HUES64 (cell line): ENCODE measurements around the gene PKP2.

Experiments used
- H3K27ac ChIP-seq: 2 replicates; pipeline ENCODE4 v1.7.0; 2013; ENCODE audit warnings: low read depth, low read length, inconsistent platforms
- H3K27me3 ChIP-seq: 2 replicates; pipeline ENCODE4 v1.6.1; 2013; ENCODE audit warnings: mild to moderate bottlenecking, low read length; ENCODE audit not compliant: insufficient read depth
- H3K36me3 ChIP-seq: 2 replicates; pipeline ENCODE4 v1.6.1; 2013; ENCODE audit warnings: mild to moderate bottlenecking, low read length; ENCODE audit not compliant: insufficient read depth
- H3K4me1 ChIP-seq: 2 replicates; pipeline ENCODE4 v1.6.1; 2013; ENCODE audit warnings: mild to moderate bottlenecking, low read length, moderate library complexity; ENCODE audit not compliant: insufficient read depth
- H3K4me3 ChIP-seq: 2 replicates; pipeline ENCODE4 v1.5.1; 2013; ENCODE audit warnings: mild to moderate bottlenecking, low read length, moderate library complexity
- H3K9ac ChIP-seq: 2 replicates; pipeline ENCODE4 v1.6.1; 2013; ENCODE audit warnings: mild to moderate bottlenecking, low read depth, low read length
- H3K9me3 ChIP-seq: 2 replicates; pipeline ENCODE4 v1.6.1; 2013; ENCODE audit warnings: low read depth, low read length; ENCODE audit not compliant: insufficient read depth
- WGBS: fragments of 150-250, 120-280 bp; methylation state at CpG from one replicate; pipeline ENCODE4 v1.1.7; 2013; ENCODE audit warnings: missing lambda C conversion rate; 5-methylcytosine and 5-hydroxymethylcytosine counted together

Gene PKP2

GRCh38 chr12:32809846-32810245 lies 86.7 kb downstream of the PKP2 start:
- Histone ChIP-seq H3K9me3 (peaks cover 3% of the 10 kb centered on the region; the same call in 1 of the 2 replicates), H3K36me3 (peaks cover 22% of the 10 kb centered on the region), H3K4me3 (no peak overlapping the region), H3K27me3 (no peaks in the 10 kb centered on the region), H3K4me1 (no peaks in the 10 kb centered on the region), H3K9ac (no peak overlapping the region), H3K27ac (no peak overlapping the region)
- WGBS, result 100% methylated on average over 1 of the region's 1 CpG

DNA sequence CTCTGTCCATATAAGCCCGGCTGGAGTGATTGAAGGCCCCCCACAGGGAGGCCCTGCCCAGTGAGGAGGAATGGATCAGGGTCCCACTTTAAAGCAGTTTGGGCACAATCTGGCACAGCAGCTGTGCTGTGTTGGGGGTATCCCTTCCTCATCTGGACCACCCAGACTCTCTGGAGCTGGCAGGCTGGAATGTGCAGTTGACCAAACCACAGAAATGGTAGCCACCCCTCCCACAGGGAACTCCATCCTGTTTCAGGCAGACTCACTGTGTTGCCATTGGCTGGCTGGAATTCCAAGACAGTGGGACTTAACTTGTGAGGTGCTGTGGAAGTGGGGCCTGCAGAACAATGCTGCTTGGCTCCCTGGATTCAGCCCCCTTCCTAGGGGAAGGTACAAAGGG lies 87.4 kb downstream of the PKP2 start:
- Histone ChIP-seq H3K4me3 (no peak overlapping the region), H3K9me3 (peaks cover 3% of the 10 kb centered on the region; the same call in 1 of the 2 replicates), H3K27me3 (no peaks in the 10 kb centered on the region), H3K27ac (no peak overlapping the region), H3K9ac (no peak overlapping the region), H3K4me1 (no peaks in the 10 kb centered on the region), H3K36me3 (peaks cover 22% of the 10 kb centered on the region)
- WGBS, result 16% methylated on average over 1 of the region's 1 CpG

DNA sequence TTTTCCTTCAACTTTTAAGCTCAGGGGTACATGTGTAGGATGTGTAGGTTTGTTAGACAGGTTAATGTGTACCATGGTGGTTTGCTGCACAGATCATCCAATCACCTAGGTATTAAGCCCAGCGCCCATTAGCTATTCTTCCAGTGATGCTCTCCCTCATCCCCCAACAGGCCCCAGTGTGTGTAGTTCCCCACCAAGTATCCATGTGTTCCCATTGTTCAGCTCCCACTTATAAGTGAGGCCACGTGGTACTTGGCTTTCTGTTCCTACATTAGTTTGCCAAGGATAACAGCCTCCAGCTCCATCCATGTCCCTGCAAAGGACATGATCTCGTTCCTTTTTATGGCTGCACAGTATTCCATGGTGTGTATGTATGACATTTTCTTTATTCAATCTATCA lies 92.3 kb downstream of the PKP2 start:
- no peaks in the 10 kb centered on the region for H3K4me1 ChIP-seq
- no peaks in the 10 kb centered on the region for H3K27me3 ChIP-seq
- peaks cover 3% of the 10 kb centered on the region; the same call in 1 of the 2 replicates for H3K9me3 ChIP-seq
- H3K9ac ChIP-seq, result no peak overlapping the region
- WGBS, result 80% methylated on average over 3 of the region's 3 CpGs
- no peak overlapping the region for H3K4me3 ChIP-seq
- peaks cover 35% of the 10 kb centered on the region for H3K36me3 ChIP-seq
- no peak overlapping the region for H3K27ac ChIP-seq

GRCh38 chr12:32801269-32801980 lies 95.2 kb downstream of the PKP2 start:
- 97% methylated on average over 4 of the region's 5 CpGs for WGBS
- no peak overlapping the region for H3K4me3 ChIP-seq
- H3K27ac ChIP-seq, result no peak overlapping the region
- no peak overlapping the region for H3K9ac ChIP-seq
- H3K9me3 ChIP-seq, result no peaks in the 10 kb centered on the region
- no peaks in the 10 kb centered on the region for H3K27me3 ChIP-seq
- peaks cover 29% of the 10 kb centered on the region for H3K36me3 ChIP-seq
- no peaks in the 10 kb centered on the region for H3K4me1 ChIP-seq

GRCh38 chr12:32794281-32794680 lies 102.3 kb downstream of the PKP2 start:
- no peaks in the 10 kb centered on the region for H3K4me1 ChIP-seq
- peaks cover 38% of the 10 kb centered on the region for H3K36me3 ChIP-seq
- WGBS, result 94% methylated on average over 4 of the region's 4 CpGs

GRCh38 chr12:32789916-32790315 lies 106.7 kb downstream of the PKP2 start:
- no peaks in the 10 kb centered on the region for H3K9me3 ChIP-seq
- H3K4me1 ChIP-seq, result no peaks in the 10 kb centered on the region
- 81% methylated on average over 1 of the region's 2 CpGs for WGBS
- no peak overlapping the region for H3K27ac ChIP-seq
- H3K36me3 ChIP-seq, result peaks cover 26% of the 10 kb centered on the region
- no peak overlapping the region for H3K9ac ChIP-seq
- H3K4me3 ChIP-seq, result no peak overlapping the region
- no peaks in the 10 kb centered on the region for H3K27me3 ChIP-seq

More at GRCh38 chr12:32794281-32794680, 102.3 kb downstream of the PKP2 start:
- H3K9me3 ChIP-seq, result no peaks in the 10 kb centered on the region
- no peaks in the 10 kb centered on the region for H3K27me3 ChIP-seq
- no peak overlapping the region for H3K9ac ChIP-seq
- H3K4me3 ChIP-seq, result no peak overlapping the region
- no peak overlapping the region for H3K27ac ChIP-seq

GRCh38 chr12:32789446-32789845 lies 107.1 kb downstream of the PKP2 start:
- Histone ChIP-seq H3K36me3 (peaks cover 23% of the 10 kb centered on the region), H3K4me3 (no peak overlapping the region), H3K27me3 (no peaks in the 10 kb centered on the region), H3K4me1 (no peaks in the 10 kb centered on the region), H3K9ac (no peak overlapping the region), H3K27ac (no peak overlapping the region), H3K9me3 (no peaks in the 10 kb centered on the region)

DNA sequence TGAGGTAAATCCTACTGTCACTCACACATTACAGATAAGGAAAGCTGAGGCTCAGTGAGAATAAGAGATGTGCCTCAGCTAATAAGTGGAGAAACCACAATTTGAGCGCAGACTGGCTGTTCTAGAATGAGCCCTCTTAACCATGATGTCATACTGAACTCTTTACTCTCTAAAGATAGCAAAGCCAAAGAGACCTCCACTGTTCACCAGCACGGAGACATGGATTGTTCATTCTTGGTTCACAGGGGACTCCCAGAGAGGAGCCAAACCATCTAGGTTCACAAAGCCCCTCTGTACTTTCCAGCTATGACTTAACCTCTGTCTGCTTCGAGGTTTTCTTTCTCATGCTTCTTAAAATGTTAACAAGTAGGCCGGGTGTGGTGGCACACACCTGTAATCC lies 108.2 kb downstream of the PKP2 start:
- Histone ChIP-seq H3K4me3 (no peak overlapping the region), H3K27me3 (no peaks in the 10 kb centered on the region), H3K9ac (no peak overlapping the region), H3K4me1 (no peaks in the 10 kb centered on the region), H3K9me3 (no peaks in the 10 kb centered on the region), H3K27ac (no peak overlapping the region), H3K36me3 (peaks cover 17% of the 10 kb centered on the region)
- 94% methylated on average over 4 of the region's 4 CpGs for WGBS

DNA sequence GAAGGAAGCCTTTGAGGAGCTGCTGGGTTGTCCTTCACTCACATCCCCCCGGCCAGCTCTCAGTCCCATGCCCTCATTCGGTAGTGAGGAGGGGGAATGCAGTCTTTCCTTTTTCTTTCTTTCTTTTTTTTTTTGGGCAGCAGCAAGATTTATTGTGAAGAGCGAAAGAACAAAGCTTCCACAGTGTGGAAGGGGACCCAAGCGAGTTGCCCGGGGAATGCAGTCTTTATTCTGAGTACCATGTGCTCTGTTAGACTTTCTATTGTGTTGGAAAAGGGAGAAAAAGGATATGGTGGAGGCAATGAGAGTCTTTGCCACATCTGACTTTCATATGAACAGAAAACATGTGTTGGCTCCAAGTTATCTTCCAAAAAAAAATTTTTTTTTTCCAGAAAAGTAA lies 111.0 kb downstream of the PKP2 start:
- Histone ChIP-seq H3K4me1 (no peaks in the 10 kb centered on the region), H3K9ac (no peak overlapping the region), H3K27me3 (no peaks in the 10 kb centered on the region), H3K36me3 (peaks cover 5% of the 10 kb centered on the region; the same call in 1 of the 2 replicates), H3K4me3 (no peak overlapping the region), H3K27ac (no peak overlapping the region), H3K9me3 (no peaks in the 10 kb centered on the region)
- WGBS, result 96% methylated on average over 5 of the region's 5 CpGs

GRCh38 chr12:32783029-32783428 lies 113.5 kb downstream of the PKP2 start:
- H3K27ac ChIP-seq, result no peak overlapping the region
- no peaks in the 10 kb centered on the region for H3K4me1 ChIP-seq
- H3K27me3 ChIP-seq, result no peaks in the 10 kb centered on the region
- H3K36me3 ChIP-seq, result no peaks in the 10 kb centered on the region
- no peak overlapping the region for H3K9ac ChIP-seq
- 86% methylated on average over 3 of the region's 3 CpGs for WGBS
- no peak overlapping the region for H3K4me3 ChIP-seq
- H3K9me3 ChIP-seq, result no peaks in the 10 kb centered on the region

DNA sequence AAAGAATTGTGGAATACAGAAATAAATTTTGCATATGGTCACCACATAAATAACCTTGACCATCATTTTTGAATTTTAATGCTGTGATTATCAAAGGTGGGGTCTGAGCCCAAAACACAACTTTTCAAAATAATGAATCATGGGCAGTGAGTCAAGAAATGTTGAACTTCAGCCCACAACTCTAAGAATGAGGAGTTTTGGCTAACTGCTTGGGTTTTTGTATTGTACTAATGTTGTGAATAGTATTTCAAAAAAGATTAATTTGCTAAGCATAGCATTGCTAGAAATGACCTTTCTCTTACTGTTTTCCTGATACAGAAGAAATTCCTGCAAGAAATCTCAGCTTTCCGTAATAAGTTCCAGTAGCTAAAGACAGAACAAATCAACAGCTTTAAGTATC lies 116.5 kb downstream of the PKP2 start:
- WGBS, result 97% methylated on average over 1 of the region's 1 CpG
- no peaks in the 10 kb centered on the region for H3K27me3 ChIP-seq
- H3K9ac ChIP-seq, result no peak overlapping the region

GRCh38 chr12:32777691-32778175 lies 118.8 kb downstream of the PKP2 start:
- H3K4me1 ChIP-seq, result no peaks in the 10 kb centered on the region
- WGBS, result 96% methylated on average over 6 of the region's 6 CpGs
- H3K27me3 ChIP-seq, result no peaks in the 10 kb centered on the region
- H3K27ac ChIP-seq, result no peak overlapping the region
- no peak overlapping the region for H3K9ac ChIP-seq
- H3K4me3 ChIP-seq, result no peak overlapping the region
- no peaks in the 10 kb centered on the region for H3K36me3 ChIP-seq
- H3K9me3 ChIP-seq, result no peaks in the 10 kb centered on the region

More for the DNA sequence above, 116.5 kb downstream of the PKP2 start:
- Histone ChIP-seq H3K9me3 (no peaks in the 10 kb centered on the region), H3K4me1 (no peaks in the 10 kb centered on the region), H3K27ac (no peak overlapping the region), H3K36me3 (no peaks in the 10 kb centered on the region), H3K4me3 (no peak overlapping the region)
